ENCODE measurements around the gene CCDC149.

CCDC149 gene

DNA sequence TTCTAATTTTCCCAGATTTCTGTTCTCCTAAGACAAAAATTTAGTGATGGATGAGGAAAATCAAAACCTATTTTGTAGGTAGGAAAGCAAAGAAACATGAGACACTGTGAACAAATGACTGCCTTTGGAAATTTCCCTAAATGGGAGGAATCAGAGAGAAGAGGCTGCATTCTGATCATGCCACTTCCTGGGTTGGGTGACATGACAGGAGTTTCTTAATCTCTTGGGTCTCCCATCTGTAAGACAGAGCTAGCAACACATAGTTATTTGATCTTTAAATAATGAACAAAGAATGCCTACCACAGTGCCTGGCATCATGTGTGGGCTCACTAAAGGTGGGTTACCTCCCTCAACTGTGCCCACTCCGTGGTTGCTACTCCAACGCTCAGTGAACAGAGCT is 57.1 kb downstream of the CCDC149 start:
- Mint-ChIP-seq H3K4me1 (peaks cover 43% of the 10 kb centered on the region), H3K27me3 (ENCODE audit: low read depth) (no peaks in the 10 kb centered on the region), H3K36me3 (ENCODE audit: low read depth) (peaks cover 25% of the 10 kb centered on the region), H3K27ac (no peak overlapping the region), H3K9me3 (peaks cover 8% of the 10 kb centered on the region), H3K4me3 (no peak overlapping the region)
- TF ChIP-seq, protein P1, sequence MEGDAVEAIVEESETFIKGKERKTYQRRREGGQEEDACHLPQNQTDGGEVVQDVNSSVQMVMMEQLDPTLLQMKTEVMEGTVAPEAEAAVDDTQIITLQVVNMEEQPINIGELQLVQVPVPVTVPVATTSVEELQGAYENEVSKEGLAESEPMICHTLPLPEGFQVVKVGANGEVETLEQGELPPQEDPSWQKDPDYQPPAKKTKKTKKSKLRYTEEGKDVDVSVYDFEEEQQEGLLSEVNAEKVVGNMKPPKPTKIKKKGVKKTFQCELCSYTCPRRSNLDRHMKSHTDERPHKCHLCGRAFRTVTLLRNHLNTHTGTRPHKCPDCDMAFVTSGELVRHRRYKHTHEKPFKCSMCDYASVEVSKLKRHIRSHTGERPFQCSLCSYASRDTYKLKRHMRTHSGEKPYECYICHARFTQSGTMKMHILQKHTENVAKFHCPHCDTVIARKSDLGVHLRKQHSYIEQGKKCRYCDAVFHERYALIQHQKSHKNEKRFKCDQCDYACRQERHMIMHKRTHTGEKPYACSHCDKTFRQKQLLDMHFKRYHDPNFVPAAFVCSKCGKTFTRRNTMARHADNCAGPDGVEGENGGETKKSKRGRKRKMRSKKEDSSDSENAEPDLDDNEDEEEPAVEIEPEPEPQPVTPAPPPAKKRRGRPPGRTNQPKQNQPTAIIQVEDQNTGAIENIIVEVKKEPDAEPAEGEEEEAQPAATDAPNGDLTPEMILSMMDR (IDR thresholded peaks at IDR 0.05; ENCODE audit: unreplicated experiment in 3 of 3): no peak

DNA sequence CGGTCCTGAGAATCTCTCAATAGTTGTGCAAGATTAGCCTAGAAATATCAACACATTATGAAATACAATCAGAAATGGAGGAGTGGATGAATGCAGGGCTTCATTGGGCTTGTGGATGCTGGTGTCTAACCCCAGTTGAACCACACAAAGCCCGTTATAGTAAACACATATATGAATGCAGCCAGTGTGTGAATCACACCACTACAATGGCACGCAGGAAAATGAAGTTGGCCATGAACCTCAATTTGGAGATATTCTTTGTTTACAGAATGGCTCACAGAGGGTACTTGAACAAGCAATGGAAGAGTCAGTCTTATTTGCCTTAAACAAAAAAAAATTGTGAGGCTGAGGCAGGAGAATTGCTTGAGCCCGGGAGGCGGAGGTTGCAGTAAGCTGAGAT is 59.7 kb downstream of the CCDC149 start:
- H3K36me3 Mint-ChIP-seq (ENCODE audit: low read depth): peaks cover 12% of the 10 kb centered on the region
- H3K4me1 Mint-ChIP-seq: peaks cover 55% of the 10 kb centered on the region
- no peaks in the 10 kb centered on the region for H3K9me3 Mint-ChIP-seq
- H3K27me3 Mint-ChIP-seq (ENCODE audit: low read depth): no peaks in the 10 kb centered on the region
- TF ChIP-seq, protein P1 (IDR thresholded peaks at IDR 0.05; ENCODE audit: unreplicated experiment in 3 of 3): no peak
- H3K4me3 Mint-ChIP-seq: no peak overlapping the region
- H3K27ac Mint-ChIP-seq: no peak overlapping the region

DNA sequence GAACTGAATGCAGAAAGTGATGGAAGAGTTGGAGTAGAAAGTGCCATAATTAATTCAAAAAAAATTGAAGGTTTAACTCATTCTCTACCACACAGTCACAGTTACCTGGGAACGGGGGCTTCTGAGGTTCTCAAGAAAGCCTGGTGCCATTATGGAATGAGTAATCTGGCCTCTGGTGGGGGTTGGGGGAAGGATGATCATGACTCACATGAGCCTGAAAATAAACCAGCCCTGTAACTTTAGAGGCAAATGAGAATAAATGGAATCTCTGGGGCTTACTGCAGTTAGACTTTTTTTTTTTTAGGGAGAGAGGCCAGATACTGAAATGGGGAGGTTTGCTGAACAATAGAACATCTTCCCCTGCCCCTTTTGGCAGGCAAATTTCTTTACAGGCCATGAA is 62.2 kb downstream of the CCDC149 start:
- no peaks in the 10 kb centered on the region for H3K9me3 Mint-ChIP-seq

DNA sequence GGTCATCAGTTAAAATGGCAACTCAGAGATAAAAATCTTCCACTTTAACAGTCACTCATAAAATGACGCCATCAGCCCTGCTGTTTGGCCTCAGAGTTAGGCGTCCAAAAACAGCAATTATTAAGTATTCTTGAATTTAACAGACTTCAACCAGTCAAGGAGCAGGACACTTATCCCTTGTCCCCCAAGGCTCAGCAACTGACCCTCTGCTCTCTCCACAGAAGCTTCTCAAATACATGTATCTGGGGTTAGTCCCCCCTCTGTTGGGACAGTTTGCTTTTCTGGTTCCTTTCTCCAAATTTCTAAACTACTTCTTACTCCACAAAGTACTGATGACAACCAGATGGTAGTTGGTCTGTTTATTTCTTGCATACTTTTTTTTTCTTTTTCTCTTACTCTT is 63.1 kb downstream of the CCDC149 start:
- no peak overlapping the region for H3K4me3 Mint-ChIP-seq
- no peaks in the 10 kb centered on the region for H3K27me3 Mint-ChIP-seq (ENCODE audit: low read depth)
- peak overlapping the region; percentile 41 to 84 (median 73) for H3K27ac Mint-ChIP-seq
- TF ChIP-seq, protein P1 (IDR thresholded peaks at IDR 0.05; ENCODE audit: unreplicated experiment in 3 of 3): no peak
- no peaks in the 10 kb centered on the region for H3K9me3 Mint-ChIP-seq
- peaks cover 10% of the 10 kb centered on the region for H3K36me3 Mint-ChIP-seq (ENCODE audit: low read depth)
- H3K4me1 Mint-ChIP-seq: peaks cover 38% of the 10 kb centered on the region

More for the DNA sequence above, 62.2 kb downstream of the CCDC149 start:
- no peak overlapping the region for H3K4me3 Mint-ChIP-seq
- H3K27ac Mint-ChIP-seq: peak overlapping the region; percentile 26 to 84 (median 49)
- peaks cover 38% of the 10 kb centered on the region for H3K4me1 Mint-ChIP-seq
- H3K36me3 Mint-ChIP-seq (ENCODE audit: low read depth): peaks cover 12% of the 10 kb centered on the region
- no peaks in the 10 kb centered on the region for H3K27me3 Mint-ChIP-seq (ENCODE audit: low read depth)
- TF ChIP-seq, protein P1 (IDR thresholded peaks at IDR 0.05; ENCODE audit: unreplicated experiment in 3 of 3): no peak

DNA sequence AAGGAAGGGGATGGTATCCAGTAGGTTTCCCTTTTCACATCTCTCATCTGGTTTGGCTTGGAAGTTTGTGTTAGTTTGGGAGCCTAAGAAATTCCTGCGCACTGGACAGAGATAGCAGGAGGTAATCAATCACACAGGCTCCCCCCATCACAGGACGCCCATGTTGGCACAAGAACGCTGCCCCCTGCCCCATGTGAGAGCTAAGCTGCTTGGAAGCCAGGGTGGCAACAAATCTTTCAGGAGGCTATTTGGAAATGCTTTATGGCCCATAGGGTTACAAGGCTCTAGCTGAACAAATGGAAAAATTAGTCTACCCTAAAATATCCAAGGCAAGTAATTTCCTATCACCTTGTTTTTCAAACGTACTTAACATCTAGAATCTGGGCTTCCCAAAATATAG is 63.5 kb downstream of the CCDC149 start:
- Mint-ChIP-seq H3K4me3 (no peak overlapping the region), H3K36me3 (ENCODE audit: low read depth) (peaks cover 8% of the 10 kb centered on the region), H3K27me3 (ENCODE audit: low read depth) (no peaks in the 10 kb centered on the region), H3K27ac (peak overlapping the region; percentile 51 to 84 (median 73)), H3K9me3 (no peaks in the 10 kb centered on the region), H3K4me1 (peaks cover 38% of the 10 kb centered on the region)
- TF ChIP-seq, protein P1 (IDR thresholded peaks at IDR 0.05; ENCODE audit: unreplicated experiment in 3 of 3): no peak

DNA sequence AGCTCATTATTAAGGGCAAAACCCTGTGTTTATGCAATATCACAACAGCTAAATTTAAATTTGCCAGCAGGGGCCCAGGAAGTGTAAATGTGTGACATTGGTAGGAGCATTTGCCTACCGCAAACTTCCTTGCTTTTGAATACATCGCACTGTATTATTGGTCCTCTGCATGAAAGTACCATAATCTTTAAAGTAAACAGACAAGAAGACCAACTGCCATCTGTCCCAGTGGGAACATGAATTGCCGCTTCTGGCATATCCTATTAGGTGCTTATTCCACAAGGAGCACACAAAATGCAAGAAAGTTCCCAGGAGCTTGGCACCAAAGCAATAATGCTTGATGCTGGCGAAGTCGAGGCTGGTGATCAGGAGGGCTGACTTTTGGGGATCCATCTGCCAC is 66.1 kb downstream of the CCDC149 start:
- no peaks in the 10 kb centered on the region for H3K9me3 Mint-ChIP-seq
- H3K27ac Mint-ChIP-seq: no peak overlapping the region
- TF ChIP-seq, protein P1 (IDR thresholded peaks at IDR 0.05; ENCODE audit: unreplicated experiment in 3 of 3): no peak
- H3K36me3 Mint-ChIP-seq (ENCODE audit: low read depth): peaks cover 3% of the 10 kb centered on the region
- no peaks in the 10 kb centered on the region for H3K27me3 Mint-ChIP-seq (ENCODE audit: low read depth)
- no peak overlapping the region for H3K4me3 Mint-ChIP-seq
- peaks cover 30% of the 10 kb centered on the region for H3K4me1 Mint-ChIP-seq
